A673 (cell line): Measurements from ENCODE around the gene HSDL1. TPM values are rescaled to one million over a fixed set of nuclear protein-coding genes. Genes with fewer than 3 reads are reported as not detected.

Experiments used
- BruUV-seq: library from RNA; stranded (reverse); fragments of 400-500 nt; replicated peaks from 2 replicates; lab custom pipeline; 2021; lab: Mats Ljungman, UMichigan
- CTCF ChIA-PET: fragments of 300-600 bp; sonication (Branson Sonifier 250); formaldehyde crosslinking; loops from one replicate; lab custom pipeline; 2022; ENCODE audit warnings: antibody characterized with exemption; lab: Charles Lee
- POLR2A ChIA-PET: fragments of 300-600 bp; sonication (Branson Sonifier 250); formaldehyde crosslinking; loops from one replicate; lab custom pipeline; 2022; ENCODE audit warnings: antibody characterized with exemption; ENCODE audit not compliant: low non-redundant PET; lab: Charles Lee
- DNase-seq: peaks from one replicate; pipeline ENCODE4 v3.0.0-alpha.2; 2015; ENCODE audit warnings: low spot score
- H3K27ac ChIP-seq: fragments of 200-600 bp; sonication (generic); 2 replicates; pipeline ENCODE4 v1.5.1; 2016; ENCODE audit warnings: mixed run types, low read depth, mild to moderate bottlenecking, mixed read lengths, antibody characterized with exemption, low read length; ENCODE audit not compliant: poor library complexity, severe bottlenecking
- H3K27me3 ChIP-seq: fragments of 200-600 bp; sonication (generic); replicated peaks from 2 replicates; pipeline ENCODE4 v1.6.1; 2017; ENCODE audit warnings: mixed run types, low read depth, mild to moderate bottlenecking, mixed read lengths, antibody characterized with exemption, low read length; ENCODE audit not compliant: insufficient read depth, poor library complexity
- H3K36me3 ChIP-seq: fragments of 200-600 bp; sonication (generic); 2 replicates; pipeline ENCODE4 v1.6.1; 2016; ENCODE audit warnings: mixed run types, mild to moderate bottlenecking, mixed read lengths, antibody characterized with exemption, low read length; ENCODE audit not compliant: insufficient read depth, poor library complexity, severe bottlenecking
- H3K4me1 ChIP-seq: fragments of 200-600 bp; sonication (generic); 2 replicates; pipeline ENCODE4 v1.6.1; 2017; ENCODE audit warnings: mixed run types, mild to moderate bottlenecking, mixed read lengths, antibody characterized with exemption, low read length; ENCODE audit not compliant: insufficient read depth, poor library complexity, severe bottlenecking
- H3K4me3 ChIP-seq: fragments of 200-600 bp; sonication (generic); 2 replicates; pipeline ENCODE4 v1.5.1; 2016; ENCODE audit warnings: low read depth, mixed run types, mild to moderate bottlenecking, mixed read lengths, low read length; ENCODE audit not compliant: poor library complexity, severe bottlenecking
- H3K9me3 ChIP-seq: fragments of 200-600 bp; sonication (generic); 2 replicates; pipeline ENCODE4 v1.6.1; 2016; ENCODE audit warnings: mixed run types, low read depth, mild to moderate bottlenecking, mixed read lengths, antibody characterized with exemption, low read length; ENCODE audit not compliant: poor library complexity, severe bottlenecking
- CTCF ChIP-seq: fragments of 300-800, 200-600 bp; sonication (generic); conservative IDR thresholded peaks from 2 replicates; pipeline ENCODE4 v1.5.1; 2017; ENCODE audit warnings: low read depth, mild to moderate bottlenecking, antibody characterized with exemption, low read length, moderate library complexity, mixed read lengths
- EZH2 ChIP-seq: fragments of 200-600 bp; sonication (generic); IDR thresholded peaks from 2 replicates; pipeline ENCODE4 v1.6.1; 2017; ENCODE audit warnings: borderline replicate concordance, low read depth, mild to moderate bottlenecking, mixed read lengths, antibody characterized with exemption, low read length; ENCODE audit not compliant: poor library complexity, severe bottlenecking
- intact Hi-C: fragments of 100-400 bp; cut with micrococcal nuclease; formaldehyde crosslinking; loops from one replicate; pipeline ENCODE4 v1.10.0; 2022; ENCODE audit not compliant: unreplicated experiment
- total RNA-seq: library from RNA; stranded (reverse); gene quantifications from 2 replicates; pipeline ENCODE4 v1.2.3, GENCODE V29; 2021

HSDL1 gene
- total RNA-seq, 1 experiment from 2014 or later, result 45.6 TPM

- ChIA-PET CTCF (interaction anchor here (1.0 kb wide), 1 partner anchor 83 kb away, joined by 3 read pairs; no protein-coding TSS in a partner anchor), POLR2A (no interaction called here)
- H3K27me3 ChIP-seq, result no peaks in the 10 kb centered on the region
- BruUV-seq, result no TSS peak
- H3K4me3 ChIP-seq, result no peak overlapping the region
- H3K4me1 ChIP-seq, result no peaks in the 10 kb centered on the region
- TF ChIP-seq EZH2, result no peak
- TF ChIP-seq CTCF, result no peak
- no peaks in the 10 kb centered on the region for H3K9me3 ChIP-seq
- DNase-seq, result no peak
- peaks cover 4% of the 10 kb centered on the region for H3K36me3 ChIP-seq
- no peak overlapping the region for H3K27ac ChIP-seq
- intact Hi-C loops, result no loop called here
Measured at GRCh38 chr16:84104231-84104630, 40.7 kb downstream of the HSDL1 start.

- POLR2A ChIA-PET, result no interaction called here
- no TSS peak for BruUV-seq
- TF ChIP-seq CTCF (no peak), EZH2 (no peak)
- Histone ChIP-seq H3K27me3 (no peaks in the 10 kb centered on the region), H3K9me3 (no peaks in the 10 kb centered on the region), H3K4me3 (no peak overlapping the region), H3K4me1 (no peaks in the 10 kb centered on the region), H3K27ac (no peak overlapping the region), H3K36me3 (peaks cover 4% of the 10 kb centered on the region)
- intact Hi-C loops, result no loop called here
- CTCF ChIA-PET, result no interaction called here
- DNase-seq, result no peak
Measured at GRCh38 chr16:84103678-84104077, 41.3 kb downstream of the HSDL1 start.

DNA sequence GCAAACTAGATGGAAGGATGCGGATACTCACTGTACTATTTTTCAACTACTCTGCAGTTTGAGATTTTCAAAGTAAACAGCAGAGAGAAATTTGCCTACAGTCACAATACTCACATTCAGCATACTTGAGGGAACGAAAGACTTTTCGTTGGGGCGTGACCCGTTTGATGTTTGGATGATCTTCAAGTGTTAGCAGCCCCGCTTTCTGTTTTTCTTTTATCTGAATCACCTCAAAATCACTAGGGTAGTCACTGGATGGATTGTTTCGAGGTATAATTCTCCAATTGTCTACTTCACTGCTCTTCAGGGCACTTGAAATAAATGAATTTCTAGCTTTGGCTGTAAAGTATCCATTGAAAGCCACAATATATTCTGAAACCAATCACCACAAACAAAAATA is 46.0 kb downstream of the HSDL1 start:
- Histone ChIP-seq H3K4me1 (no peaks in the 10 kb centered on the region), H3K9me3 (no peaks in the 10 kb centered on the region), H3K27me3 (no peaks in the 10 kb centered on the region), H3K36me3 (peaks cover 18% of the 10 kb centered on the region), H3K4me3 (no peak overlapping the region), H3K27ac (no peak overlapping the region)
- intact Hi-C loops, result no loop called here
- no peak for DNase-seq
- CTCF ChIA-PET, result no interaction called here
- POLR2A ChIA-PET, result no interaction called here
- BruUV-seq, result no TSS peak
- TF ChIP-seq EZH2 (no peak), CTCF (no peak)
